HEK293 (cell line): ENCODE data around the gene XAGE2.

ENCODE experiments used
- CTCF ChIA-PET: fragments of 350-600 bp; formaldehyde crosslinking; extraction: SDS; loops from one replicate; lab custom pipeline; 2021; ENCODE audit warnings: antibody characterized with exemption; lab: Yijun Ruan, JAX
- POLR2A ChIA-PET: fragments of 300-600 bp; formaldehyde crosslinking; extraction: SDS; loops from one replicate; lab custom pipeline; 2020; ENCODE audit warnings: antibody characterized with exemption, inconsistent platforms; lab: Yijun Ruan, JAX
- H3K27ac ChIP-seq: fragments of 200-500 bp; sonication (Bioruptor generic); 2 replicates; pipeline ENCODE4 v1.5.1; 2014; ENCODE audit warnings: low read depth, low read length, control low read depth, inconsistent platforms; ENCODE audit errors: extremely low read depth
- H3K36me3 ChIP-seq, 2 experiments: fragments of 200-500 bp in 1 of 2; sonication (Bioruptor generic) in 1 of 2; 1 replicate in 1 of 2; 2 replicates in 1 of 2; pipeline ENCODE4 v1.5.1; 2014 to 2017; ENCODE audit warnings: inconsistent platforms in 2 of 2, low read length in 2 of 2; ENCODE audit not compliant: control insufficient read depth in 2 of 2, insufficient read depth in 1 of 2
- H3K4me1 ChIP-seq: fragments of 200-500 bp; sonication (Bioruptor generic); 2 replicates; pipeline ENCODE4 v1.5.1; 2014; ENCODE audit warnings: mild to moderate bottlenecking, low read length, inconsistent platforms; ENCODE audit not compliant: control insufficient read depth, insufficient read depth
- H3K4me3 ChIP-seq: 2 replicates; pipeline ENCODE4 v1.5.1; 2011; ENCODE audit warnings: low read depth, mild to moderate bottlenecking, control low read depth, low read length, moderate library complexity
- H3K9me3 ChIP-seq: fragments of 200-500 bp; sonication (Bioruptor generic); 2 replicates; pipeline ENCODE4 v1.5.1; 2014; ENCODE audit warnings: low read depth, low read length, inconsistent platforms; ENCODE audit not compliant: control insufficient read depth, insufficient read depth
- OSR2 ChIP-seq: fragments of 450-650 bp; formaldehyde crosslinking; IDR thresholded peaks from 2 replicates; pipeline ENCODE4 v1.5.1; 2016; ENCODE audit warnings: missing biosample characterization, missing genetic modification characterization
- SETDB1 ChIP-seq: IDR thresholded peaks from one replicate; pipeline ENCODE4 v1.6.1; 2017; ENCODE audit warnings: mild to moderate bottlenecking, low read length, moderate library complexity, mixed read lengths; ENCODE audit not compliant: insufficient read length
- ZNF2 ChIP-seq: fragments of 450-650 bp; formaldehyde crosslinking; IDR thresholded peaks from 2 replicates; pipeline ENCODE4 v1.5.1; 2016; ENCODE audit warnings: missing biosample characterization, missing genetic modification characterization
- ZNF248 ChIP-seq: fragments of 450-650 bp; formaldehyde crosslinking; IDR thresholded peaks from 2 replicates; pipeline ENCODE4 v1.5.1; 2017; ENCODE audit warnings: missing biosample characterization, missing genetic modification characterization
- ZNF423 ChIP-seq: fragments of 450-650 bp; formaldehyde crosslinking; IDR thresholded peaks from 2 replicates; pipeline ENCODE4 v1.5.1; 2016; ENCODE audit warnings: missing biosample characterization, missing genetic modification characterization
- ZNF560 ChIP-seq: fragments of 450-650 bp; formaldehyde crosslinking; IDR thresholded peaks from 2 replicates; pipeline ENCODE4 v1.5.1; 2017; ENCODE audit warnings: missing biosample characterization, missing genetic modification characterization, borderline replicate concordance
- ZNF571 ChIP-seq: fragments of 450-650 bp; formaldehyde crosslinking; IDR thresholded peaks from 2 replicates; pipeline ENCODE4 v1.5.0; 2017; ENCODE audit warnings: missing biosample characterization, missing genetic modification characterization
- ZNF658 ChIP-seq: fragments of 450-650 bp; formaldehyde crosslinking; IDR thresholded peaks from 2 replicates; pipeline ENCODE4; 2016; ENCODE audit warnings: missing biosample characterization, missing genetic modification characterization
- ZNF747 ChIP-seq: fragments of 450-650 bp; formaldehyde crosslinking; IDR thresholded peaks from 2 replicates; pipeline ENCODE4 v1.5.1; 2016; ENCODE audit warnings: missing biosample characterization, missing genetic modification characterization
- ZNF777 ChIP-seq: fragments of 450-650 bp; formaldehyde crosslinking; IDR thresholded peaks from 2 replicates; pipeline ENCODE4 v1.5.1; 2017; ENCODE audit warnings: missing biosample characterization, missing genetic modification characterization, borderline replicate concordance
- TF ChIP-seq, protein P1 (sequence below): fragments of 450-650 bp; formaldehyde crosslinking; IDR thresholded peaks from 2 replicates; pipeline ENCODE4 v1.5.1; 2016; ENCODE audit warnings: missing biosample characterization, missing genetic modification characterization
- TF ChIP-seq, protein P2 (sequence below): fragments of 450-650 bp; formaldehyde crosslinking; IDR thresholded peaks from 2 replicates; pipeline ENCODE4 v1.5.1; 2016; ENCODE audit warnings: missing biosample characterization, missing genetic modification characterization
- TF ChIP-seq, protein P3 (sequence below): fragments of 450-650 bp; formaldehyde crosslinking; IDR thresholded peaks from 2 replicates; pipeline ENCODE4 v1.5.1; 2016; ENCODE audit warnings: missing biosample characterization, missing genetic modification characterization
- TF ChIP-seq, protein P4 (sequence below): fragments of 450-650 bp; formaldehyde crosslinking; IDR thresholded peaks from 2 replicates; pipeline ENCODE4 v1.5.1; 2016; ENCODE audit warnings: missing biosample characterization, missing genetic modification characterization
- TF ChIP-seq, protein P5 (sequence below): fragments of 450-650 bp; formaldehyde crosslinking; IDR thresholded peaks from 2 replicates; pipeline ENCODE4 v1.5.1; 2016; ENCODE audit warnings: missing biosample characterization, missing genetic modification characterization, low read depth
- TF ChIP-seq, protein P6 (sequence below): fragments of 450-650 bp; formaldehyde crosslinking; IDR thresholded peaks from 2 replicates; pipeline ENCODE4 v1.5.1; 2016; ENCODE audit warnings: missing biosample characterization, missing genetic modification characterization
- TF ChIP-seq, protein P7 (sequence below): sonication (generic); formaldehyde crosslinking; IDR thresholded peaks from 2 replicates; pipeline ENCODE4 v1.8.1; 2022; ENCODE audit warnings: mild to moderate bottlenecking, moderate library complexity, missing genetic modification reagents

XAGE2 gene

DNA sequence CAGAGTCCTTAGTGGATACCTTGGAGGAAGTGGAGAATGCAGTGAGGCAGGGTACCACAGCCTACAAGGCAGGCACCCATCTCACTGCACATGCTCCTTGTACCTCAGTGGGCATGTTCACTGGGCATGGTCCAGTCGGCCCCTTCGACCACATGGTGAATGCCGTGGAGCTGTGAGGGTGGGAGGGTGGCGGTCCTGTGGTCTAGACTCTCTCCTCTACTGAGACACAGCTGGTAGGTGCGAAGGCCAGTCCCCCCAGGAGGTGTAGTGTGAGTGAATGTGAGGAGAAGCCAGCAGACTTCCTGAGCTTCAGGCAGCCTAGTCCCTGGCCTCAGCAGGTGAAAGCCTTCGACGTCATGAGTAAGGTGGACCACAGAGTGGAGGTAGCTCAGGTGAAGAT is 12.2 kb downstream of the XAGE2 start:
- Histone ChIP-seq H3K4me3 (no peak overlapping the region), H3K4me1 (no peaks in the 10 kb centered on the region), H3K36me3 (no peaks in the 10 kb centered on the region), H3K9me3 (no peaks in the 10 kb centered on the region), H3K27ac (no peak overlapping the region)
- TF ChIP-seq ZNF658: no peak
- TF ChIP-seq, protein P1, sequence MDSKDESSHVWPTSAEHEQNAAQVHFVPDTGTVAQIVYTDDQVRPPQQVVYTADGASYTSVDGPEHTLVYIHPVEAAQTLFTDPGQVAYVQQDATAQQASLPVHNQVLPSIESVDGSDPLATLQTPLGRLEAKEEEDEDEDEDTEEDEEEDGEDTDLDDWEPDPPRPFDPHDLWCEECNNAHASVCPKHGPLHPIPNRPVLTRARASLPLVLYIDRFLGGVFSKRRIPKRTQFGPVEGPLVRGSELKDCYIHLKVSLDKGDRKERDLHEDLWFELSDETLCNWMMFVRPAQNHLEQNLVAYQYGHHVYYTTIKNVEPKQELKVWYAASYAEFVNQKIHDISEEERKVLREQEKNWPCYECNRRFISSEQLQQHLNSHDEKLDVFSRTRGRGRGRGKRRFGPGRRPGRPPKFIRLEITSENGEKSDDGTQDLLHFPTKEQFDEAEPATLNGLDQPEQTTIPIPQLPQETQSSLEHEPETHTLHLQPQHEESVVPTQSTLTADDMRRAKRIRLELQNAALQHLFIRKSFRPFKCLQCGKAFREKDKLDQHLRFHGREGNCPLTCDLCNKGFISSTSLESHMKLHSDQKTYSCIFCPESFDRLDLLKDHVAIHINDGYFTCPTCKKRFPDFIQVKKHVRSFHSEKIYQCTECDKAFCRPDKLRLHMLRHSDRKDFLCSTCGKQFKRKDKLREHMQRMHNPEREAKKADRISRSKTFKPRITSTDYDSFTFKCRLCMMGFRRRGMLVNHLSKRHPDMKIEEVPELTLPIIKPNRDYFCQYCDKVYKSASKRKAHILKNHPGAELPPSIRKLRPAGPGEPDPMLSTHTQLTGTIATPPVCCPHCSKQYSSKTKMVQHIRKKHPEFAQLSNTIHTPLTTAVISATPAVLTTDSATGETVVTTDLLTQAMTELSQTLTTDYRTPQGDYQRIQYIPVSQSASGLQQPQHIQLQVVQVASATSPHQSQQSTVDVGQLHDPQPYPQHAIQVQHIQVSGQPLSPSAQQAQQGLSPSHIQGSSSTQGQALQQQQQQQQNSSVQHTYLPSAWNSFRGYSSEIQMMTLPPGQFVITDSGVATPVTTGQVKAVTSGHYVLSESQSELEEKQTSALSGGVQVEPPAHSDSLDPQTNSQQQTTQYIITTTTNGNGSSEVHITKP: no peak
- no peak for TF ChIP-seq SETDB1
- TF ChIP-seq ZNF747 (tag by site-specific recombination): no peak
- no peak for TF ChIP-seq ZNF571 (tag by site-specific recombination)
- no peak for TF ChIP-seq OSR2
- TF ChIP-seq ZNF560 (tag by site-specific recombination): no peak
- no peak for TF ChIP-seq ZNF248 (tag by site-specific recombination)
- TF ChIP-seq, protein P2, sequence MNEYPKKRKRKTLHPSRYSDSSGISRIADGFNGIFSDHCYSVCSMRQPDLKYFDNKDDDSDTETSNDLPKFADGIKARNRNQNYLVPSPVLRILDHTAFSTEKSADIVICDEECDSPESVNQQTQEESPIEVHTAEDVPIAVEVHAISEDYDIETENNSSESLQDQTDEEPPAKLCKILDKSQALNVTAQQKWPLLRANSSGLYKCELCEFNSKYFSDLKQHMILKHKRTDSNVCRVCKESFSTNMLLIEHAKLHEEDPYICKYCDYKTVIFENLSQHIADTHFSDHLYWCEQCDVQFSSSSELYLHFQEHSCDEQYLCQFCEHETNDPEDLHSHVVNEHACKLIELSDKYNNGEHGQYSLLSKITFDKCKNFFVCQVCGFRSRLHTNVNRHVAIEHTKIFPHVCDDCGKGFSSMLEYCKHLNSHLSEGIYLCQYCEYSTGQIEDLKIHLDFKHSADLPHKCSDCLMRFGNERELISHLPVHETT (tag by site-specific recombination): no peak
- TF ChIP-seq, protein P3, sequence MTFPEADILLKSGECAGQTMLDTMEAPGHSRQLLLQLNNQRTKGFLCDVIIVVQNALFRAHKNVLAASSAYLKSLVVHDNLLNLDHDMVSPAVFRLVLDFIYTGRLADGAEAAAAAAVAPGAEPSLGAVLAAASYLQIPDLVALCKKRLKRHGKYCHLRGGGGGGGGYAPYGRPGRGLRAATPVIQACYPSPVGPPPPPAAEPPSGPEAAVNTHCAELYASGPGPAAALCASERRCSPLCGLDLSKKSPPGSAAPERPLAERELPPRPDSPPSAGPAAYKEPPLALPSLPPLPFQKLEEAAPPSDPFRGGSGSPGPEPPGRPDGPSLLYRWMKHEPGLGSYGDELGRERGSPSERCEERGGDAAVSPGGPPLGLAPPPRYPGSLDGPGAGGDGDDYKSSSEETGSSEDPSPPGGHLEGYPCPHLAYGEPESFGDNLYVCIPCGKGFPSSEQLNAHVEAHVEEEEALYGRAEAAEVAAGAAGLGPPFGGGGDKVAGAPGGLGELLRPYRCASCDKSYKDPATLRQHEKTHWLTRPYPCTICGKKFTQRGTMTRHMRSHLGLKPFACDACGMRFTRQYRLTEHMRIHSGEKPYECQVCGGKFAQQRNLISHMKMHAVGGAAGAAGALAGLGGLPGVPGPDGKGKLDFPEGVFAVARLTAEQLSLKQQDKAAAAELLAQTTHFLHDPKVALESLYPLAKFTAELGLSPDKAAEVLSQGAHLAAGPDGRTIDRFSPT (tag by site-specific recombination): no peak
- TF ChIP-seq ZNF2: no peak
- TF ChIP-seq ZNF423 (tag by site-specific recombination): no peak
- TF ChIP-seq ZNF777 (tag by site-specific recombination): no peak
- TF ChIP-seq, protein P4, sequence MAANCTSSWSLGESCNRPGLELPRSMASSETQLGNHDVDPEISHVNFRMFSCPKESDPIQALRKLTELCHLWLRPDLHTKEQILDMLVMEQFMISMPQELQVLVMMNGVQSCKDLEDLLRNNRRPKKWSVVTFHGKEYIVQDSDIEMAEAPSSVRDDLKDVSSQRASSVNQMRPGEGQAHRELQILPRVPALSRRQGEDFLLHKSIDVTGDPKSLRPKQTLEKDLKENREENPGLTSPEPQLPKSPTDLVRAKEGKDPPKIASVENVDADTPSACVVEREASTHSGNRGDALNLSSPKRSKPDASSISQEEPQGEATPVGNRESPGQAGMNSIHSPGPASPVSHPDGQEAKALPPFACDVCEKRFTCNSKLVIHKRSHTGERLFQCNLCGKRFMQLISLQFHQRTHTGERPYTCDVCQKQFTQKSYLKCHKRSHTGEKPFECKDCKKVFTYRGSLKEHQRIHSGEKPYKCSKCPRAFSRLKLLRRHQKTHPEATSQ (tag by site-specific recombination): no peak
- TF ChIP-seq, protein P5, sequence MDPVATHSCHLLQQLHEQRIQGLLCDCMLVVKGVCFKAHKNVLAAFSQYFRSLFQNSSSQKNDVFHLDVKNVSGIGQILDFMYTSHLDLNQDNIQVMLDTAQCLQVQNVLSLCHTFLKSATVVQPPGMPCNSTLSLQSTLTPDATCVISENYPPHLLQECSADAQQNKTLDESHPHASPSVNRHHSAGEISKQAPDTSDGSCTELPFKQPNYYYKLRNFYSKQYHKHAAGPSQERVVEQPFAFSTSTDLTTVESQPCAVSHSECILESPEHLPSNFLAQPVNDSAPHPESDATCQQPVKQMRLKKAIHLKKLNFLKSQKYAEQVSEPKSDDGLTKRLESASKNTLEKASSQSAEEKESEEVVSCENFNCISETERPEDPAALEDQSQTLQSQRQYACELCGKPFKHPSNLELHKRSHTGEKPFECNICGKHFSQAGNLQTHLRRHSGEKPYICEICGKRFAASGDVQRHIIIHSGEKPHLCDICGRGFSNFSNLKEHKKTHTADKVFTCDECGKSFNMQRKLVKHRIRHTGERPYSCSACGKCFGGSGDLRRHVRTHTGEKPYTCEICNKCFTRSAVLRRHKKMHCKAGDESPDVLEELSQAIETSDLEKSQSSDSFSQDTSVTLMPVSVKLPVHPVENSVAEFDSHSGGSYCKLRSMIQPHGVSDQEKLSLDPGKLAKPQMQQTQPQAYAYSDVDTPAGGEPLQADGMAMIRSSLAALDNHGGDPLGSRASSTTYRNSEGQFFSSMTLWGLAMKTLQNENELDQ (tag by site-specific recombination): no peak
- TF ChIP-seq, protein P6, sequence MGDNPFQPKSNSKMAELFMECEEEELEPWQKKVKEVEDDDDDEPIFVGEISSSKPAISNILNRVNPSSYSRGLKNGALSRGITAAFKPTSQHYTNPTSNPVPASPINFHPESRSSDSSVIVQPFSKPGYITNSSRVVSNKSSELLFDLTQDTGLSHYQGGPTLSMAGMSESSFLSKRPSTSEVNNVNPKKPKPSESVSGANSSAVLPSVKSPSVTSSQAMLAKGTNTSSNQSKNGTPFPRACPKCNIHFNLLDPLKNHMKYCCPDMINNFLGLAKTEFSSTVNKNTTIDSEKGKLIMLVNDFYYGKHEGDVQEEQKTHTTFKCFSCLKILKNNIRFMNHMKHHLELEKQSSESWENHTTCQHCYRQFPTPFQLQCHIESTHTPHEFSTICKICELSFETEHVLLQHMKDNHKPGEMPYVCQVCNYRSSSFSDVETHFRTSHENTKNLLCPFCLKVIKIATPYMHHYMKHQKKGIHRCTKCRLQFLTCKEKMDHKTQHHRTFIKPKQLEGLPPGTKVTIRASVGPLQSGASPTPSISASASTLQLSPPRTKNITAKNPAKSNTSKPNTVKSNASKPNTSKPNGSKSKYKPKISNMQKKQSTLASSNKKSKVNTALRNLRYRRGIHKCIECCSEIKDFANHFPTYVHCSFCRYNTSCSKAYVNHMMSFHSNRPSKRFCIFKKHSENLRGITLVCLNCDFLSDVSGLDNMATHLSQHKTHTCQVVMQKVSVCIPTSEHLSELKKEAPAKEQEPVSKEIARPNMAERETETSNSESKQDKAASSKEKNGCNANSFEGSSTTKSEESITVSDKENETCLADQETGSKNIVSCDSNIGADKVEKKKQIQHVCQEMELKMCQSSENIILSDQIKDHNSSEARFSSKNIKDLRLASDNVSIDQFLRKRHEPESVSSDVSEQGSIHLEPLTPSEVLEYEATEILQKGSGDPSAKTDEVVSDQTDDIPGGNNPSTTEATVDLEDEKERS (tag by site-specific recombination): no peak
- TF ChIP-seq, protein P7, sequence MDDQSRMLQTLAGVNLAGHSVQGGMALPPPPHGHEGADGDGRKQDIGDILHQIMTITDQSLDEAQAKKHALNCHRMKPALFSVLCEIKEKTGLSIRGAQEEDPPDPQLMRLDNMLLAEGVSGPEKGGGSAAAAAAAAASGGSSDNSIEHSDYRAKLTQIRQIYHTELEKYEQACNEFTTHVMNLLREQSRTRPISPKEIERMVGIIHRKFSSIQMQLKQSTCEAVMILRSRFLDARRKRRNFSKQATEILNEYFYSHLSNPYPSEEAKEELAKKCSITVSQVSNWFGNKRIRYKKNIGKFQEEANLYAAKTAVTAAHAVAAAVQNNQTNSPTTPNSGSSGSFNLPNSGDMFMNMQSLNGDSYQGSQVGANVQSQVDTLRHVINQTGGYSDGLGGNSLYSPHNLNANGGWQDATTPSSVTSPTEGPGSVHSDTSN (CRISPR knock-in tag): no peak
- ChIA-PET POLR2A (no interaction called here), CTCF (no interaction called here)
